ENCODE measurements around the gene IGFL3. TPM values are rescaled to one million over a fixed set of nuclear protein-coding genes. Genes with fewer than 3 reads are reported as not detected.

IGFL3 gene
- total and polyA plus RNA-seq, 9 of the 15 experiments (the other 6 are each of a cell fraction or from before 2014, with no cell fraction given) = not detected

- TF ChIP-seq, protein P1, sequence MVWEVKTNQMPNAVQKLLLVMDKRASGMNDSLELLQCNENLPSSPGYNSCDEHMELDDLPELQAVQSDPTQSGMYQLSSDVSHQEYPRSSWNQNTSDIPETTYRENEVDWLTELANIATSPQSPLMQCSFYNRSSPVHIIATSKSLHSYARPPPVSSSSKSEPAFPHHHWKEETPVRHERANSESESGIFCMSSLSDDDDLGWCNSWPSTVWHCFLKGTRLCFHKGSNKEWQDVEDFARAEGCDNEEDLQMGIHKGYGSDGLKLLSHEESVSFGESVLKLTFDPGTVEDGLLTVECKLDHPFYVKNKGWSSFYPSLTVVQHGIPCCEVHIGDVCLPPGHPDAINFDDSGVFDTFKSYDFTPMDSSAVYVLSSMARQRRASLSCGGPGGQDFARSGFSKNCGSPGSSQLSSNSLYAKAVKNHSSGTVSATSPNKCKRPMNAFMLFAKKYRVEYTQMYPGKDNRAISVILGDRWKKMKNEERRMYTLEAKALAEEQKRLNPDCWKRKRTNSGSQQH (CRISPR knock-in tag; IDR thresholded peaks at IDR 0.05) = no peak
- TF ChIP-seq, protein P2, sequence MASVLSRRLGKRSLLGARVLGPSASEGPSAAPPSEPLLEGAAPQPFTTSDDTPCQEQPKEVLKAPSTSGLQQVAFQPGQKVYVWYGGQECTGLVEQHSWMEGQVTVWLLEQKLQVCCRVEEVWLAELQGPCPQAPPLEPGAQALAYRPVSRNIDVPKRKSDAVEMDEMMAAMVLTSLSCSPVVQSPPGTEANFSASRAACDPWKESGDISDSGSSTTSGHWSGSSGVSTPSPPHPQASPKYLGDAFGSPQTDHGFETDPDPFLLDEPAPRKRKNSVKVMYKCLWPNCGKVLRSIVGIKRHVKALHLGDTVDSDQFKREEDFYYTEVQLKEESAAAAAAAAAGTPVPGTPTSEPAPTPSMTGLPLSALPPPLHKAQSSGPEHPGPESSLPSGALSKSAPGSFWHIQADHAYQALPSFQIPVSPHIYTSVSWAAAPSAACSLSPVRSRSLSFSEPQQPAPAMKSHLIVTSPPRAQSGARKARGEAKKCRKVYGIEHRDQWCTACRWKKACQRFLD (CRISPR knock-in tag; IDR thresholded peaks at IDR 0.05) = peak; percentile 19; the same call in 1 of the 2 replicates
- peak; percentile 72 for TF ChIP-seq ZNF584 (CRISPR knock-in tag; IDR thresholded peaks at IDR 0.05; ENCODE audit: low read depth)
- TF ChIP-seq, protein P3, sequence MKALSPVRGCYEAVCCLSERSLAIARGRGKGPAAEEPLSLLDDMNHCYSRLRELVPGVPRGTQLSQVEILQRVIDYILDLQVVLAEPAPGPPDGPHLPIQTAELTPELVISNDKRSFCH (CRISPR knock-in tag; IDR thresholded peaks at IDR 0.05) = no peak
- TF ChIP-seq, protein P3 (tag; IDR thresholded peaks at IDR 0.05) = 0 out of 2 replicates have a peak, but pooled peaks have one; percentile 10
- no peak for TF ChIP-seq OTX1 (CRISPR knock-in tag; IDR thresholded peaks at IDR 0.05)
- peak in 1 of 3 experiments; percentile 47; a peak in 1 of 6 replicates for TF ChIP-seq ZBTB11 (CRISPR knock-in tag; IDR thresholded peaks at IDR 0.05)
- peak; percentile 75; the same call in 1 of the 2 replicates for TF ChIP-seq ZNF766 (CRISPR knock-in tag; conservative IDR thresholded peaks at IDR 0.05)
- 0 out of 2 replicates have a peak, but pooled peaks have one; percentile 30 for TF ChIP-seq ELF1 (tag; IDR thresholded peaks at IDR 0.05)
- peak; percentile 43 for TF ChIP-seq ETV1 (tag; conservative IDR thresholded peaks at IDR 0.05; ENCODE audit: low read depth)
- 0 out of 2 replicates have a peak, but pooled peaks have one; percentile 31 for TF ChIP-seq POLR2H (tag; IDR thresholded peaks at IDR 0.05; ENCODE audit: low read depth)
- TF ChIP-seq SOX6 (IDR thresholded peaks at IDR 0.05) = peak; percentile 20; the same call in 1 of the 2 replicates
- TF ChIP-seq NR2C2 (CRISPR knock-in tag; IDR thresholded peaks at IDR 0.05) = no peak
- 0 out of 2 replicates have a peak, but pooled peaks have one; percentile 18 for TF ChIP-seq NR2C2 (tag; IDR thresholded peaks at IDR 0.05)
Measured at GRCh38 chr19:46133101-46133627, 8.7 kb upstream of the IGFL3 start (continued).

Measured in K562 (cell line).